Measurements from ENCODE around the gene PEMT.

DNA sequence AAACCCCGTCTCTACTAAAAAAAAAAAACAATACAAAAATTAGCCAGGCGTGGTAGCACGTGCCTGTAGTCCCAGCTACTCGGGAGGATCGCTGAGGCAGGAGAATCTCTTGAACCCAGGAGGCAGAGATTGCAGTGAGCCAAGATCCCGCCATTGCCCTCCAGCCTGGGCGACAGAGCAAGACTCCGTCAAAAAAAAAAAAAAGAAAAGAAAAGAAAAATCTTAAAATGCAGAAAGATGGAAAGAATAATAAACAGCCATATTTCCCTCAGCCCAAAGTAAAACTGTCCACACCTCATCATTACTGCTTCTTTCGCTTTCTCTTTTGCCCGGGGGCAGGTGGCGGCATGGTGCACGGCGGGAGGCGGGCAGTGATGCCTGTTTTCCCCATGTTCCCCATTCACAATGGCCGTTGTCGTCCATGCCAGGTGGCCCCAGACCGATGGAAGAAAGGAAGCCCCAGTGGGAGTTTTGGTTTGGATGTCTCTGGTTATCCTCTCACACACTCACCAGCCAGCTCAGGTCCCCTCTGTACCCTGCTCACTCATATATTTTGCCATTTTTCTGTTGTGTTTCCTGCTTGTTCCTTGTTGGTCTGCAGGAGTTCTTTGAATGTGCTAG is 37.0 kb upstream of the PEMT start:
- TF ChIP-seq, protein P1, sequence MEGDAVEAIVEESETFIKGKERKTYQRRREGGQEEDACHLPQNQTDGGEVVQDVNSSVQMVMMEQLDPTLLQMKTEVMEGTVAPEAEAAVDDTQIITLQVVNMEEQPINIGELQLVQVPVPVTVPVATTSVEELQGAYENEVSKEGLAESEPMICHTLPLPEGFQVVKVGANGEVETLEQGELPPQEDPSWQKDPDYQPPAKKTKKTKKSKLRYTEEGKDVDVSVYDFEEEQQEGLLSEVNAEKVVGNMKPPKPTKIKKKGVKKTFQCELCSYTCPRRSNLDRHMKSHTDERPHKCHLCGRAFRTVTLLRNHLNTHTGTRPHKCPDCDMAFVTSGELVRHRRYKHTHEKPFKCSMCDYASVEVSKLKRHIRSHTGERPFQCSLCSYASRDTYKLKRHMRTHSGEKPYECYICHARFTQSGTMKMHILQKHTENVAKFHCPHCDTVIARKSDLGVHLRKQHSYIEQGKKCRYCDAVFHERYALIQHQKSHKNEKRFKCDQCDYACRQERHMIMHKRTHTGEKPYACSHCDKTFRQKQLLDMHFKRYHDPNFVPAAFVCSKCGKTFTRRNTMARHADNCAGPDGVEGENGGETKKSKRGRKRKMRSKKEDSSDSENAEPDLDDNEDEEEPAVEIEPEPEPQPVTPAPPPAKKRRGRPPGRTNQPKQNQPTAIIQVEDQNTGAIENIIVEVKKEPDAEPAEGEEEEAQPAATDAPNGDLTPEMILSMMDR (IDR thresholded peaks at IDR 0.05): no peak
- no peak for TF ChIP-seq POLR2A (IDR thresholded peaks at IDR 0.05)
- TF ChIP-seq EP300 (IDR thresholded peaks at IDR 0.05; ENCODE audit: low read depth): no peak

All from transverse colon (tissue), 3 donors.